Stimulated activated memory B cell treated with anti-CD40 and anti-IgM and Interleukin-4, amounts not matched to agents 10 μg/mL and 1 μg/mL and 100 μg/mL, for 72 hours (primary cell): Measurements from ENCODE around the gene TLCD4.
"Not testable (repeated sequence)": the region's sequence is repeated elsewhere in the genome, so short reads cannot be mapped to it uniquely, and the experiment has no call there.

Experiments used
- ATAC-seq: fragments of 150-1000 bp; cut with Tn5 transposase; 2 replicates; pipeline ENCODE4 v1.10.0; 2021
- H3K27ac Mint-ChIP-seq: one replicate; pipeline ENCODE4 v1.8.0; 2022; ENCODE audit warnings: mild to moderate bottlenecking, mixed read lengths
- H3K27me3 Mint-ChIP-seq: one replicate; pipeline ENCODE4 v1.8.0; 2022; ENCODE audit warnings: mixed read lengths
- H3K36me3 Mint-ChIP-seq: one replicate; pipeline ENCODE4 v1.8.0; 2022; ENCODE audit warnings: mixed read lengths
- H3K4me1 Mint-ChIP-seq: one replicate; pipeline ENCODE4 v1.8.0; 2022; ENCODE audit warnings: mixed read lengths
- H3K4me3 Mint-ChIP-seq: one replicate; pipeline ENCODE4 v1.8.0; 2022; ENCODE audit warnings: mild to moderate bottlenecking, moderate library complexity, mixed read lengths
- H3K9me3 Mint-ChIP-seq: one replicate; pipeline ENCODE4 v1.8.0; 2022; ENCODE audit warnings: mixed read lengths

Gene TLCD4

GRCh38 chr1:95088303-95088702 is 28.9 kb upstream of the TLCD4 start:
- Mint-ChIP-seq H3K4me1 (peaks cover 14% of the 10 kb centered on the region), H3K9me3 (no peaks in the 10 kb centered on the region), H3K36me3 (no peaks in the 10 kb centered on the region), H3K27me3 (peaks cover 8% of the 10 kb centered on the region), H3K4me3 (no peak overlapping the region), H3K27ac (no peak overlapping the region)
- ATAC-seq = no peak

GRCh38 chr1:95089650-95090287 is 27.4 kb upstream of the TLCD4 start:
- H3K9me3 Mint-ChIP-seq = no peaks in the 10 kb centered on the region
- H3K27me3 Mint-ChIP-seq = peaks cover 8% of the 10 kb centered on the region
- H3K27ac Mint-ChIP-seq = no peak overlapping the region
- no peaks in the 10 kb centered on the region for H3K36me3 Mint-ChIP-seq
- peaks cover 7% of the 10 kb centered on the region for H3K4me1 Mint-ChIP-seq
- no peak overlapping the region for H3K4me3 Mint-ChIP-seq
- no peak for ATAC-seq

GRCh38 chr1:95091290-95091689 is 25.9 kb upstream of the TLCD4 start:
- H3K4me3 Mint-ChIP-seq, H3K27me3 Mint-ChIP-seq, H3K27ac Mint-ChIP-seq, H3K36me3 Mint-ChIP-seq, H3K9me3 Mint-ChIP-seq, ATAC-seq: not testable (repeated sequence)
- peaks cover 15% of the 10 kb centered on the region for H3K4me1 Mint-ChIP-seq

- peaks cover 13% of the 10 kb centered on the region for H3K4me1 Mint-ChIP-seq
- ATAC-seq, H3K27me3 Mint-ChIP-seq, H3K9me3 Mint-ChIP-seq, H3K36me3 Mint-ChIP-seq, H3K4me3 Mint-ChIP-seq, H3K27ac Mint-ChIP-seq: not testable (repeated sequence)
Observed at GRCh38 chr1:95092891-95093290, 24.3 kb upstream of the TLCD4 start.

GRCh38 chr1:95093296-95093695 is 23.9 kb upstream of the TLCD4 start:
- no peaks in the 10 kb centered on the region for H3K36me3 Mint-ChIP-seq

GRCh38 chr1:95094923-95095322 is 22.2 kb upstream of the TLCD4 start:
- Mint-ChIP-seq H3K4me3 (no peak overlapping the region), H3K27me3 (peaks cover 2% of the 10 kb centered on the region), H3K9me3 (no peaks in the 10 kb centered on the region), H3K4me1 (peaks cover 13% of the 10 kb centered on the region), H3K27ac (no peak overlapping the region), H3K36me3 (no peaks in the 10 kb centered on the region)
- peak; percentile 58 for ATAC-seq

More at GRCh38 chr1:95093296-95093695, 23.9 kb upstream of the TLCD4 start:
- no peaks in the 10 kb centered on the region for H3K9me3 Mint-ChIP-seq
- H3K4me1 Mint-ChIP-seq = peaks cover 13% of the 10 kb centered on the region
- ATAC-seq = peak; percentile 69
- no peak overlapping the region for H3K4me3 Mint-ChIP-seq
- H3K27ac Mint-ChIP-seq = no peak overlapping the region
- peaks cover 8% of the 10 kb centered on the region for H3K27me3 Mint-ChIP-seq

GRCh38 chr1:95095833-95096217 is 21.3 kb upstream of the TLCD4 start:
- peak overlapping the region; percentile 17 for H3K27ac Mint-ChIP-seq
- H3K9me3 Mint-ChIP-seq = no peaks in the 10 kb centered on the region
- H3K36me3 Mint-ChIP-seq = no peaks in the 10 kb centered on the region
- ATAC-seq = peak; percentile 87
- no peak overlapping the region for H3K4me3 Mint-ChIP-seq
- peaks cover 13% of the 10 kb centered on the region for H3K4me1 Mint-ChIP-seq
- H3K27me3 Mint-ChIP-seq = no peaks in the 10 kb centered on the region

- Mint-ChIP-seq H3K36me3 (no peaks in the 10 kb centered on the region), H3K4me1 (peaks cover 13% of the 10 kb centered on the region), H3K27me3 (no peaks in the 10 kb centered on the region), H3K4me3 (no peak overlapping the region), H3K9me3 (no peaks in the 10 kb centered on the region), H3K27ac (peak overlapping the region; percentile 17)
- ATAC-seq = no peak
Observed at GRCh38 chr1:95096218-95096841, 20.8 kb upstream of the TLCD4 start.

GRCh38 chr1:95097426-95097825 is 19.7 kb upstream of the TLCD4 start:
- Mint-ChIP-seq H3K36me3 (no peaks in the 10 kb centered on the region), H3K4me1 (peaks cover 13% of the 10 kb centered on the region), H3K4me3 (no peak overlapping the region), H3K27me3 (no peaks in the 10 kb centered on the region), H3K27ac (no peak overlapping the region), H3K9me3 (no peaks in the 10 kb centered on the region)
- no peak for ATAC-seq

- H3K36me3 Mint-ChIP-seq = no peaks in the 10 kb centered on the region
- no peak overlapping the region for H3K27ac Mint-ChIP-seq
- no peak for ATAC-seq
- H3K4me1 Mint-ChIP-seq = peaks cover 13% of the 10 kb centered on the region
- H3K27me3 Mint-ChIP-seq = no peaks in the 10 kb centered on the region
- no peaks in the 10 kb centered on the region for H3K9me3 Mint-ChIP-seq
- no peak overlapping the region for H3K4me3 Mint-ChIP-seq
Observed at GRCh38 chr1:95098196-95098595, 19.0 kb upstream of the TLCD4 start.

- no peak for ATAC-seq
- Mint-ChIP-seq H3K4me1 (peaks cover 6% of the 10 kb centered on the region), H3K27ac (no peak overlapping the region), H3K4me3 (no peak overlapping the region), H3K27me3 (peaks cover 9% of the 10 kb centered on the region), H3K36me3 (no peaks in the 10 kb centered on the region), H3K9me3 (no peaks in the 10 kb centered on the region)
Observed at GRCh38 chr1:95108792-95109191, 8.4 kb upstream of the TLCD4 start.

GRCh38 chr1:95111014-95111413 is 6.1 kb upstream of the TLCD4 start:
- H3K27ac Mint-ChIP-seq = no peak overlapping the region
- ATAC-seq = no peak
- no peaks in the 10 kb centered on the region for H3K36me3 Mint-ChIP-seq
- no peaks in the 10 kb centered on the region for H3K9me3 Mint-ChIP-seq
- no peaks in the 10 kb centered on the region for H3K27me3 Mint-ChIP-seq
- H3K4me1 Mint-ChIP-seq = peaks cover 6% of the 10 kb centered on the region
- H3K4me3 Mint-ChIP-seq = no peak overlapping the region

GRCh38 chr1:95113684-95114083 is 3.5 kb upstream of the TLCD4 start:
- peaks cover 12% of the 10 kb centered on the region for H3K4me1 Mint-ChIP-seq
- no peak overlapping the region for H3K4me3 Mint-ChIP-seq
- H3K27ac Mint-ChIP-seq = no peak overlapping the region
- ATAC-seq = no peak
- H3K36me3 Mint-ChIP-seq = no peaks in the 10 kb centered on the region
- no peaks in the 10 kb centered on the region for H3K27me3 Mint-ChIP-seq
- H3K9me3 Mint-ChIP-seq = no peaks in the 10 kb centered on the region

GRCh38 chr1:95115708-95116137 is 1.4 kb upstream of the TLCD4 start:
- no peaks in the 10 kb centered on the region for H3K9me3 Mint-ChIP-seq
- H3K36me3 Mint-ChIP-seq = no peaks in the 10 kb centered on the region
- no peak overlapping the region for H3K27ac Mint-ChIP-seq
- peaks cover 24% of the 10 kb centered on the region for H3K4me1 Mint-ChIP-seq
- H3K4me3 Mint-ChIP-seq = no peak overlapping the region
- ATAC-seq = no peak
- H3K27me3 Mint-ChIP-seq = no peaks in the 10 kb centered on the region

GRCh38 chr1:95116580-95117206 is 462 bp upstream of the TLCD4 start:
- peak overlapping the region; percentile 84 for H3K4me3 Mint-ChIP-seq
- peaks cover 26% of the 10 kb centered on the region for H3K4me1 Mint-ChIP-seq
- H3K9me3 Mint-ChIP-seq = no peaks in the 10 kb centered on the region
- H3K36me3 Mint-ChIP-seq = no peaks in the 10 kb centered on the region
- H3K27ac Mint-ChIP-seq = peak overlapping the region; percentile 30
- peak; percentile 84 for ATAC-seq
- no peaks in the 10 kb centered on the region for H3K27me3 Mint-ChIP-seq

GRCh38 chr1:95118067-95118499 is 928 bp downstream of the TLCD4 start:
- no peak for ATAC-seq
- Mint-ChIP-seq H3K27ac (peak overlapping the region; percentile 49), H3K4me3 (peak overlapping the region; percentile 83), H3K4me1 (peaks cover 26% of the 10 kb centered on the region), H3K9me3 (no peaks in the 10 kb centered on the region), H3K27me3 (no peaks in the 10 kb centered on the region), H3K36me3 (no peaks in the 10 kb centered on the region)
